GM19239 (cell line): ENCODE results near the gene GIMAP7.
"Not testable (repeated sequence)": the region's sequence is repeated elsewhere in the genome, so short reads cannot be mapped to it uniquely, and the experiment has no call there.

Experiments used
- DNase-seq: peaks from one replicate; pipeline ENCODE4 v3.0.0; 2011; ENCODE audit warnings: low spot score; ENCODE audit not compliant: insufficient read length
- FAIRE-seq: peaks from 2 replicates; lab custom pipeline; 2011; peaks lifted over from hg19 to GRCh38; lab: Jason Lieb, UNC

GIMAP7 gene

GRCh38 chr7:150514748-150515222, at the start of gene GIMAP7:
Gene GIMAP7 (plus strand): TSS chr7:150514872. CDS start chr7:150519975, 5,103 bp downstream.
- no peak for DNase-seq
- FAIRE-seq = peak; percentile 51

GRCh38 chr7:150464962-150465361, 49.7 kb upstream of the GIMAP7 start:
- no peak for DNase-seq
- no peak for FAIRE-seq

GRCh38 chr7:150465414-150465813, 49.3 kb upstream of the GIMAP7 start:
- FAIRE-seq (peak; percentile 8), DNase-seq (no peak)

GRCh38 chr7:150466477-150466876, 48.2 kb upstream of the GIMAP7 start:
- no peak for DNase-seq
- no peak for FAIRE-seq

- DNase-seq (no peak), FAIRE-seq (no peak)
Measured at GRCh38 chr7:150468241-150468640, 46.4 kb upstream of the GIMAP7 start.

- DNase-seq = no peak
Measured at GRCh38 chr7:150471886-150472285, 42.8 kb upstream of the GIMAP7 start.

GRCh38 chr7:150473902-150474301, 40.8 kb upstream of the GIMAP7 start:
- FAIRE-seq = no peak

More at GRCh38 chr7:150471886-150472285, 42.8 kb upstream of the GIMAP7 start:
- FAIRE-seq = no peak

GRCh38 chr7:150476285-150476684, 38.4 kb upstream of the GIMAP7 start:
- DNase-seq (no peak), FAIRE-seq (no peak)

More at GRCh38 chr7:150473902-150474301, 40.8 kb upstream of the GIMAP7 start:
- DNase-seq = no peak

- no peak for FAIRE-seq
- DNase-seq = no peak
Measured at GRCh38 chr7:150476819-150477631, 37.6 kb upstream of the GIMAP7 start.

- FAIRE-seq (no peak), DNase-seq (no peak)
Measured at GRCh38 chr7:150479023-150479716, 35.5 kb upstream of the GIMAP7 start.

- no peak for DNase-seq
- peak; percentile 14 for FAIRE-seq
Measured at GRCh38 chr7:150481186-150481920, 33.3 kb upstream of the GIMAP7 start.

- peak; percentile 18 for FAIRE-seq
Measured at GRCh38 chr7:150481922-150482321, 32.8 kb upstream of the GIMAP7 start.

GRCh38 chr7:150483514-150483913, 31.2 kb upstream of the GIMAP7 start:
- DNase-seq, FAIRE-seq: not testable (repeated sequence)

More at GRCh38 chr7:150481922-150482321, 32.8 kb upstream of the GIMAP7 start:
- no peak for DNase-seq

- not testable (repeated sequence) for DNase-seq
- FAIRE-seq = peak; percentile 23
Measured at GRCh38 chr7:150484071-150484470, 30.6 kb upstream of the GIMAP7 start.

- FAIRE-seq = no peak
- no peak for DNase-seq
Measured at GRCh38 chr7:150487625-150488024, 27.0 kb upstream of the GIMAP7 start.

GRCh38 chr7:150489782-150490181, 24.9 kb upstream of the GIMAP7 start:
- DNase-seq (no peak), FAIRE-seq (no peak)

GRCh38 chr7:150493442-150493841, 21.2 kb upstream of the GIMAP7 start:
- not testable (repeated sequence) for FAIRE-seq

GRCh38 chr7:150502519-150502918, 12.2 kb upstream of the GIMAP7 start:
- DNase-seq (no peak), FAIRE-seq (no peak)

More at GRCh38 chr7:150493442-150493841, 21.2 kb upstream of the GIMAP7 start:
- not testable (repeated sequence) for DNase-seq

GRCh38 chr7:150503155-150503554, 11.5 kb upstream of the GIMAP7 start:
- FAIRE-seq (no peak), DNase-seq (no peak)

GRCh38 chr7:150503581-150503980, 11.1 kb upstream of the GIMAP7 start:
- no peak for FAIRE-seq

More at GRCh38 chr7:150503581-150503980, 11.1 kb upstream of the GIMAP7 start:
- no peak for DNase-seq
